ENCODE measurements around the gene ARHGAP15. TPM values are rescaled to one million over a fixed set of nuclear protein-coding genes. Genes with fewer than 3 reads are reported as not detected.
A peak's percentile ranks its signal among the peaks of the same experiment; 100 is the strongest.

The ARHGAP15 gene
- total RNA-seq, 2 donors from 2014 or later: 2.6 to 6.9 TPM

- H3K9me3 ChIP-seq: peaks cover 0 to 5% of the 10 kb centered on the region in 2 donors
- H3K27ac ChIP-seq: no peak overlapping the region
- H3K4me3 ChIP-seq: no peak overlapping the region
- TF ChIP-seq CTCF (IDR thresholded peaks at IDR 0.05): no peak
- DNase-seq (ENCODE audit: low spot score): no peak
- no peaks in the 10 kb centered on the region for H3K36me3 ChIP-seq
- no peaks in the 10 kb centered on the region for H3K4me1 ChIP-seq
- no peaks in the 10 kb centered on the region for H3K27me3 ChIP-seq
These were observed 74.8 kb downstream of the ARHGAP15 start for GRCh38 chr2:143204062-143204461.

GRCh38 chr2:143205106-143205764 is 76.0 kb downstream of the ARHGAP15 start:
- peak in 1 of 2 donors; percentile 32 for TF ChIP-seq CTCF (IDR thresholded peaks at IDR 0.05)
- DNase-seq (ENCODE audit: low spot score): no peak

GRCh38 chr2:143209570-143210445 is 80.6 kb downstream of the ARHGAP15 start:
- no peaks in the 10 kb centered on the region for H3K4me1 ChIP-seq
- no peak overlapping the region for H3K27ac ChIP-seq
- no peaks in the 10 kb centered on the region for H3K9me3 ChIP-seq
- TF ChIP-seq CTCF (IDR thresholded peaks at IDR 0.05): no peak
- H3K4me3 ChIP-seq: no peak overlapping the region
- H3K36me3 ChIP-seq: no peaks in the 10 kb centered on the region
- H3K27me3 ChIP-seq: no peaks in the 10 kb centered on the region
- DNase-seq (ENCODE audit: low spot score): no peak

More at GRCh38 chr2:143205106-143205764, 76.0 kb downstream of the ARHGAP15 start:
- Histone ChIP-seq H3K27me3 (no peaks in the 10 kb centered on the region), H3K4me1 (no peaks in the 10 kb centered on the region), H3K9me3 (peaks cover 0 to 5% of the 10 kb centered on the region in 2 donors), H3K27ac (no peak overlapping the region), H3K4me3 (no peak overlapping the region), H3K36me3 (no peaks in the 10 kb centered on the region)

GRCh38 chr2:143210446-143210819 is 81.2 kb downstream of the ARHGAP15 start:
- TF ChIP-seq CTCF (IDR thresholded peaks at IDR 0.05): no peak
- H3K36me3 ChIP-seq: no peaks in the 10 kb centered on the region

GRCh38 chr2:143217512-143218115 is 88.4 kb downstream of the ARHGAP15 start:
- Histone ChIP-seq H3K36me3 (no peaks in the 10 kb centered on the region), H3K4me3 (no peak overlapping the region), H3K27ac (no peak overlapping the region), H3K27me3 (no peaks in the 10 kb centered on the region), H3K4me1 (no peaks in the 10 kb centered on the region), H3K9me3 (no peaks in the 10 kb centered on the region)
- no peak for TF ChIP-seq CTCF (IDR thresholded peaks at IDR 0.05)
- DNase-seq (ENCODE audit: low spot score): no peak

More at GRCh38 chr2:143210446-143210819, 81.2 kb downstream of the ARHGAP15 start:
- Histone ChIP-seq H3K4me1 (no peaks in the 10 kb centered on the region), H3K27ac (no peak overlapping the region), H3K9me3 (no peaks in the 10 kb centered on the region), H3K27me3 (no peaks in the 10 kb centered on the region), H3K4me3 (no peak overlapping the region)
- no peak for DNase-seq (ENCODE audit: low spot score)

Measured in right atrium auricular region (tissue), 2 donors.